Activated B cell treated with CpG ODN at 0.5 μM for 24 hours (primary cell): ENCODE results near the gene NEK6. TPM values are rescaled to one million over a fixed set of nuclear protein-coding genes. Genes with fewer than 3 reads are reported as not detected.

Experiments used
- ATAC-seq: fragments of 200-7000 bp; cut with Tn5 transposase; one replicate; pipeline ENCODE4 v1.10.0; 2021; ENCODE audit warnings: low read depth, mild to moderate bottlenecking, moderate library complexity
- CTCF ChIA-PET: fragments of 350-600 bp; sonication (Branson Sonifier 250); formaldehyde crosslinking; loops from one replicate; lab custom pipeline; 2021; ENCODE audit warnings: antibody characterized with exemption; lab: Charles Lee
- POLR2A ChIA-PET: fragments of 350-600 bp; sonication (Branson Sonifier 250); formaldehyde crosslinking; loops from one replicate; lab custom pipeline; 2021; ENCODE audit warnings: antibody characterized with exemption; lab: Charles Lee
- DNase-seq: peaks from one replicate; pipeline ENCODE4 v3.0.0; 2022
- H3K27ac Mint-ChIP-seq: one replicate; pipeline ENCODE4 v1.8.0; 2020; ENCODE audit warnings: mixed read lengths
- H3K27me3 Mint-ChIP-seq: one replicate; pipeline ENCODE4 v1.8.0; 2021; ENCODE audit warnings: mixed read lengths
- H3K36me3 Mint-ChIP-seq: one replicate; pipeline ENCODE4 v1.8.0; 2021; ENCODE audit warnings: low read depth, mixed read lengths
- H3K4me1 Mint-ChIP-seq: one replicate; pipeline ENCODE4 v1.8.0; 2021; ENCODE audit warnings: mixed read lengths
- H3K4me3 Mint-ChIP-seq: one replicate; pipeline ENCODE4 v1.8.0; 2020; ENCODE audit warnings: mild to moderate bottlenecking, mixed read lengths
- H3K9me3 Mint-ChIP-seq: one replicate; pipeline ENCODE4 v1.8.0; 2020; ENCODE audit warnings: mixed read lengths
- CTCF ChIP-seq: fragments of 200-600 bp; IDR thresholded peaks from one replicate; pipeline ENCODE4 v1.8.0; 2022; ENCODE audit warnings: antibody characterized with exemption, mild to moderate bottlenecking
- intact Hi-C: fragments of 100-400 bp; cut with micrococcal nuclease; formaldehyde crosslinking; loops from one replicate; pipeline ENCODE4 v1.15.1; 2024
- total RNA-seq: library from RNA; stranded (reverse); gene quantifications from 2 replicates; pipeline ENCODE4 v1.2.3, GENCODE V29; 2022

NEK6 gene
- total RNA-seq, 1 donor from 2014 or later: 110 TPM

DNA sequence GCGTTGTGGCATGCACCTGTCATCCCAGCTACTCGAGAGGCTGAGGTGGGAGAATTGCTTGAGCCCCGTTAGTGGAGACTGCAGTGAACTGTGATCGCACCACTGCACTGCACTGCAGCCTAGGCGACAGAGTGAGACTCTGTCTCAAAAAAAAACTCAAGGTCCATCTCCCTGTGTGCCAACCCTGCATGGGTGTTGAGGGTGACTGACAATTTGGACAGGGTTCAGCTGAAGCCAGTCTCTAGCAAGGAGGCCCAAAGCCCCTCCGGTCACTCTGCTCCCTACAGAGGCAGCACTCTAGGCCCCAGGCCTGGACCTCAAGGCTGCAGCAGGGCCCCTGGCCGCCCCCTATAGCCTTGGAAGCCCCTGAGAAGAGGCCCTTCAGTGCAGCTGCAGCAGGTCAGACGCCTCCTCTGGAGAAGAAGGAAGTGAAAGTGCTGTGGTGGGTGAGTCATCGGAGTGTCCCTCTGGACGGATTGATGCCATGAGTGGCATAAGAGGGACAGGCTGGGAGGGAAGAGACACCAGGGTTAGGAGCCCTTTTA lies 39.2 kb upstream of the NEK6 start:
- peak overlapping the region; percentile 69 for H3K4me3 Mint-ChIP-seq
- no peak for TF ChIP-seq CTCF
- H3K27me3 Mint-ChIP-seq: no peaks in the 10 kb centered on the region
- DNase-seq: peak; percentile 78
- ChIA-PET POLR2A (interaction anchor here (0.6 to 10.1 kb wide), 15 partner anchors 8 to 92 kb away, joined by 3 to 256 read pairs (median 13); partner anchors contain the start of gene NEK6), CTCF (interaction anchor here (0.7 to 4.5 kb wide), 6 partner anchors 16 to 92 kb away, joined by 3 to 32 read pairs (median 12); no protein-coding TSS in a partner anchor)
- H3K27ac Mint-ChIP-seq: peak overlapping the region; percentile 96
- peaks cover 87% of the 10 kb centered on the region for H3K4me1 Mint-ChIP-seq
- intact Hi-C loops: loop anchor here (1.0 to 5.0 kb wide), 10 partner anchors 8 to 876 kb away; no protein-coding TSS in a partner anchor
- ATAC-seq: peak; percentile 64
- no peaks in the 10 kb centered on the region for H3K36me3 Mint-ChIP-seq
- no peaks in the 10 kb centered on the region for H3K9me3 Mint-ChIP-seq

GRCh38 chr9:124218987-124219461 lies 38.7 kb upstream of the NEK6 start:
- TF ChIP-seq CTCF: no peak
- Mint-ChIP-seq H3K27me3 (no peaks in the 10 kb centered on the region), H3K36me3 (no peaks in the 10 kb centered on the region), H3K4me3 (peak overlapping the region; percentile 69), H3K4me1 (peaks cover 86% of the 10 kb centered on the region), H3K9me3 (no peaks in the 10 kb centered on the region), H3K27ac (peak overlapping the region; percentile 96)
- ChIA-PET POLR2A (interaction anchor here (0.6 to 10.1 kb wide), 11 partner anchors 15 to 93 kb away, joined by 3 to 256 read pairs (median 14); partner anchors contain the start of gene NEK6), CTCF (interaction anchor here (0.5 to 4.5 kb wide), 4 partner anchors 16 to 92 kb away, joined by 6 to 32 read pairs (median 24); no protein-coding TSS in a partner anchor)
- ATAC-seq: peak; percentile 31
- intact Hi-C loops: loop anchor here (1.0 to 5.0 kb wide), 10 partner anchors 9 to 877 kb away; no protein-coding TSS in a partner anchor
- no peak for DNase-seq

- intact Hi-C loops: no loop called here
- Mint-ChIP-seq H3K4me3 (no peak overlapping the region), H3K27me3 (no peaks in the 10 kb centered on the region), H3K27ac (peak overlapping the region; percentile 74), H3K9me3 (no peaks in the 10 kb centered on the region), H3K36me3 (no peaks in the 10 kb centered on the region), H3K4me1 (peaks cover 67% of the 10 kb centered on the region)
- TF ChIP-seq CTCF: no peak
- ATAC-seq (no peak), DNase-seq (no peak)
- ChIA-PET CTCF (no interaction called here), POLR2A (interaction anchor here (5.8 to 10.1 kb wide), 2 partner anchors 18 to 35 kb away, joined by 53 to 256 read pairs; partner anchors contain the start of gene NEK6)
Measured at GRCh38 chr9:124220946-124221451, 36.8 kb upstream of the NEK6 start.

DNA sequence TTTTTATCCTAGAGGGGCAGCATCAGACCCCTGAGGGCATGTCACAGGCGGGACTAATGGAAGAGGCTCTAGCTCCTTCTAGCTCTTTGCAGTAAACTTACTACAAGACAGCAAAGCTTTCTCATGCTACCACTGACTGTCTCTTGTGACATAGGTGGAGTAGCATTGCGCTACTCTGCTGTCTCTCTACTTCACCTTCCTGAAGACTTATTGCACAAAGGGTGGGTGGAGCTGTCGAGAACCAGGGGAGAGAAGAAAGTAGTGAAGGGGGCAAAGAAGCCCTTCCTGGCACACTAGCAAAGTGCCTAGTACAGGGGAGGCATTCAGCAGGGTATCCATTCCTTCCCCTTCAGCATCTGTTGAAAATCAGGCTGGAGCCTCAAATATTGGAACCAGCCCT lies 36.1 kb upstream of the NEK6 start:
- H3K27me3 Mint-ChIP-seq: no peaks in the 10 kb centered on the region
- peaks cover 60% of the 10 kb centered on the region for H3K4me1 Mint-ChIP-seq
- no peak overlapping the region for H3K4me3 Mint-ChIP-seq
- ATAC-seq (no peak), DNase-seq (no peak)
- CTCF ChIA-PET: no interaction called here
- intact Hi-C loops: no loop called here
- no peak for TF ChIP-seq CTCF
- H3K9me3 Mint-ChIP-seq: no peaks in the 10 kb centered on the region
- H3K27ac Mint-ChIP-seq: peak overlapping the region; percentile 61
- H3K36me3 Mint-ChIP-seq: no peaks in the 10 kb centered on the region
- POLR2A ChIA-PET: interaction anchor here (0.7 to 10.1 kb wide), 3 partner anchors 19 to 70 kb away, joined by 3 to 256 read pairs (median 53); partner anchors contain the start of gene NEK6

- ATAC-seq: no peak
- H3K4me1 Mint-ChIP-seq: peaks cover 56% of the 10 kb centered on the region
- intact Hi-C loops: no loop called here
- no peak overlapping the region for H3K27ac Mint-ChIP-seq
- ChIA-PET CTCF (no interaction called here), POLR2A (interaction anchor here (0.7 kb wide), 1 partner anchor 70 kb away, joined by 3 read pairs; no protein-coding TSS in a partner anchor)
- TF ChIP-seq CTCF: no peak
- H3K9me3 Mint-ChIP-seq: no peaks in the 10 kb centered on the region
- H3K27me3 Mint-ChIP-seq: no peaks in the 10 kb centered on the region
- H3K36me3 Mint-ChIP-seq: no peaks in the 10 kb centered on the region
- H3K4me3 Mint-ChIP-seq: no peak overlapping the region
- no peak for DNase-seq
Measured at GRCh38 chr9:124222109-124222508, 35.6 kb upstream of the NEK6 start.
